GM19468 (cell line): Measurements from ENCODE around the gene C17orf75.

Source experiments
- ATAC-seq: cut with Tn5 transposase; IDR thresholded peaks from one replicate; pipeline ENCODE4 v1.9.1; 2021; ENCODE audit warnings: mild to moderate bottlenecking, moderate library complexity, moderate number of reproducible peaks; ENCODE audit not compliant: unreplicated experiment; ENCODE audit errors: extremely low read depth

Gene C17orf75

DNA sequence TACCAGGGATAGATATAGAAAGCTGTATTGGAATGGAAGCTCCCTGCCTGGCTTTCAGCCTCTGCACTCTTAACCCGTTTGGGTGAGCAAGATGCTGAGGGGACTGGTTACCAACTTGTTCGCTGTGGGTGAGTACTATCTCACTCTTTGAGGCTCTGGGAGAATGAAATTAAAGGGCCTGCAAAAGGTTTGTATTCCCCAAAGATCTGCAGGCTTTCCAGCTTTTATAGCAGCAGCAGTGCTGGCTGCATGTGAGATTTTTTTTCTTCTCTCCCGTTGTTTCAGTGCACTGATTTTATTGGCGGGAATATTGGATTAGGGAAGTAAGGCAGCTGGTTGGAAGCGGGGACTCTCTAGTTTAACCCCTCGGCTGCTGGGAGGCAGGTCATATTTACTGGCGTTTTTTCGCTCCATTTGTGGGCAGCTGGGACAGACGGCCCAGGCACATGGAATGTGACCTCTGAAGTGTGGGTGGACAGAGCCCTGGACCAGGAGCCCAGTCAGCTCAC lies 30.9 kb downstream of the C17orf75 start:
- ATAC-seq, result no peak

DNA sequence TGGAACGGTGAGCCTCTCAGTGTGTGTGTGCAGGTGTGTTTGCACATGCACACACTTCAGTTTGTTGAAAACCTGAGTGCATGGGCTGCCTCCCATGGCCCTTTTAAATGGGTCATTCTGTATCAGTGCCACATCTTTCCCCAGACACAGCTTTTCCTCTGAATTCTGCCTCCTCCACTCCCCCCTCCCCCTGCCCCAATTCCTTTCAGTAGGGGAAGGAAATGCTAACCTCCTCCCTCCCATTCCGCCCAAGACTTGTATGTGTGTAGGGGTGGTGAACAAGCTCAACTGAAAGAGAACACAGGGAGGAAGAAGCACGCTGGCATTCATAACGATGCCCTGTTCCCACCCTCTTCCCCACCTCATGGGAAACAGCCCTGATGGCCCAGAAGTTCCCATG lies 34.3 kb downstream of the C17orf75 start:
- no peak for ATAC-seq

DNA sequence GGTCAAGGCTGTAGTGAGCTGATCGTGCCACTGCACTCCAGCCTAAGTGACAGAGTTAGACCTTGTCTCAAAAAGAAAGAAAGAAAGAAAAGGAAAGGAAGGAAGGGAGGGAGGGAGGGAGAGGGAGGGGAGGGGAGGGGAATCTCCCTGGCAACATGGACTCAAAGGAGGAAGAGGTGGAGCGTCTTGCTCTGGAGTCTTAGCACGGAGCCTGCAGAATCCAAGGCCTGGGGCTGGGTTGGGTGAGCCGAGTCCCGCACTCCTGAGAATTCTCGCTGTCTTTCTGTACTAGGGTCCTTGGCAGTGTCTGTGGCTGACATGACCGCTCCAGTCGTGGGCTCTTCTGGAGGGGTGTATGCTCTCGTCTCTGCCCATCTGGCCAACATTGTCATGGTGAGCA lies 36.9 kb downstream of the C17orf75 start:
- ATAC-seq, result no peak

DNA sequence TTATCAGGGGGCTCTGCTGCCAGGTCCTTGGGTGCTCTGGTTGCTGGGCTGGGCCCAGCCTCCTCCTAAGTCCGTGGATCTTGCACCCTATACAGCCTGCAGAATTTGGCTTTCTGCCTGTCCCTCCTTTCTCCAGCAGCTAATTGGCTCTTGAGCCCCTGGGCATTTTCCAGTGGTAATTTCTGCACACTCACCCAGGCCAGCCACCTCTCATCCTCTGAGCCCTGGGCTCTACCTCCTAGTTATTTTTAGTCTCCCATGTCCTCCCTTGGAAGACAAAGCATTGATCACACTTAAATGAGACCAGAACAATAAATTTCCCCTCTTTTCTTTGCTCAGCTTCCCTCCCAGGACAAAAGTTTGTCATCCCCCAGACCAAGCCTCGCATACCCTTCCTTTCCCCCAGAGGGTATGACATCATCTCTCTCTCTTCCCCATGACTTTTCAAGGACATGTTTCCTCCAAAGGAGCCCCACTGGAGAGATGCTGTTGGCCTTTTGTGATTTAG lies 38.1 kb downstream of the C17orf75 start:
- ATAC-seq, result no peak

DNA sequence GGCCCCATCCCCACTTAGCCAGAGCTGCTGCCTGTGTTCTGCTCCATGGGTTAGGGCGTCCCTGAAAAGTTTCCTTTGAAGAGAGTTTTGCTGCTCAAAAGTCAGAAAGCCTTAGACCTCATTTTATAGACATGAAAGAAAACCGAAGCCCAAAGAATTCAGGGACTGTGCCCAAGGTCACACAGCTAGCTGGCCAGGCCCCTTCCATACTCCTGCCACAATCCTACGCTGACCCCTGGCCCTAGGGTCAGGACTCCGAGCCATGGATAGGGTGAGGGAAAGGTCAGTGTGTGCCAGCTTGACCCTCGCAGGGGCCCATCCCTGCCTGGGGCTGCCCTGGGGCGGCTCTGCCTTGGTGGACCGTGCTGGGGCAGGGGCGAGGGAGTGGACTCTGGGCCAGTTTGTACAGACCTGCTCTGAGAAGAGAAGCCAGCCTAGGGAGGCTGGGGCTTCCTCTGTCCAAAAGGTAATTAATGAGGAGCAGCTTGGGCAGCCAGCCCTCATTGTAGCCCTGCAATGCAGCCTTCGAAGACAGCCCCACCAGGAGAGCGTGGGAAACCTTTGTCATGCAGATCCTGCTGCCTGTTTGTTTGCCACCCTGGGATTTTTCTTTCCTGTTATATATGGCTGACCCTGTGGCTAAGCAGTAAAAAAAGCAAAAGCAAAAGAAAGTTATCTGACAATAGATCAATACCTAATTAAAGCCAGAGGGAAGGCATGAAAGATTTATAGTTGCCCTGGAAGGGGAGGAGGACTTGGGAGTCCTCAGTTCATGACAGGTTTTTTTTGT lies 38.9 kb downstream of the C17orf75 start:
- no peak for ATAC-seq

DNA sequence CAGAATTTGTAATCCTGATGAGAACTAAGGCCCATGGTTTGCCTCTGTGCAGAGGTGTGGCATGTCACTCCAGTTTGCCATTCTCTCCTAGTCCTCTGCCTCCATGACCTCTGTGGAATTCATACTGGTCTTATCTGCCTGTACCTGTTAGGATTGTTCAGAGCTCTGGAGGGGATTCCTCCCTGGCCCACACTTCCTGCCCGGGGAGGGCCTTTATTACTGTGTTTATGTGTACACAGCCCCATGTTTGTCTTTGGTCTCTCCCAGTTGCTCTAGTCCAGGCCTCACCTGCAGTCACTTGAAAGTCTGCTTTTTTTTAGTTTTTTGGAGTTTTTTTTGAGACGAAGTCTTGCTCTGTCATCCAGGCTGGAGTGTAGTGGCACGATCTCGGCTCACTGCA lies 39.9 kb downstream of the C17orf75 start:
- no peak for ATAC-seq

DNA sequence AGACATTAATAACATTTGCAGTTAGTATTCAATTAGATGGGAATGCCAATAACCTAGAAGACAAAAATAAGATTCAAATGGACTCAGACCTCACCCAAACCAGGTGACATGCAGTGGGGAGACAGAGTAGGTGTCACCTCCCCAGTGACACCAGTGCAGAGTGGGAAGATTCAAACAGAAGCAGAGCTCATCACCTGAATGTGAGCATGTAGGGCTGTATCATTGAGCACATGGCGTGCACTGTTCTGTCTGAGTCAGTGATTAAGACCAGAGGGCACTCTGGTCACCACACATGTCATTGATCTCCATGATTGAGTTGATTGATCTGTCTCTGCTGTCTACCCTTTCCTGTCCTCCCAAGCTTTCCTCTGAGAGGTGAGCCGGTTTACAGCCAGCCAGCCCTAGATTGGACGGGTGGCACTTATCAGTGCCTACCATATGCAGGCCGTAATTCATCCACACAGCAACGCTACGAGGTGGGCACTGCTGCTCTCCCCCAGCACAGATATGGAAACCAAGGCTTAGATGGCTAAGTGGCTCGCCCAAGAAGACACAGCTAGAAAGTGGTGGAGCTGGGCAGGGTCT lies 42.3 kb downstream of the C17orf75 start:
- no peak for ATAC-seq

DNA sequence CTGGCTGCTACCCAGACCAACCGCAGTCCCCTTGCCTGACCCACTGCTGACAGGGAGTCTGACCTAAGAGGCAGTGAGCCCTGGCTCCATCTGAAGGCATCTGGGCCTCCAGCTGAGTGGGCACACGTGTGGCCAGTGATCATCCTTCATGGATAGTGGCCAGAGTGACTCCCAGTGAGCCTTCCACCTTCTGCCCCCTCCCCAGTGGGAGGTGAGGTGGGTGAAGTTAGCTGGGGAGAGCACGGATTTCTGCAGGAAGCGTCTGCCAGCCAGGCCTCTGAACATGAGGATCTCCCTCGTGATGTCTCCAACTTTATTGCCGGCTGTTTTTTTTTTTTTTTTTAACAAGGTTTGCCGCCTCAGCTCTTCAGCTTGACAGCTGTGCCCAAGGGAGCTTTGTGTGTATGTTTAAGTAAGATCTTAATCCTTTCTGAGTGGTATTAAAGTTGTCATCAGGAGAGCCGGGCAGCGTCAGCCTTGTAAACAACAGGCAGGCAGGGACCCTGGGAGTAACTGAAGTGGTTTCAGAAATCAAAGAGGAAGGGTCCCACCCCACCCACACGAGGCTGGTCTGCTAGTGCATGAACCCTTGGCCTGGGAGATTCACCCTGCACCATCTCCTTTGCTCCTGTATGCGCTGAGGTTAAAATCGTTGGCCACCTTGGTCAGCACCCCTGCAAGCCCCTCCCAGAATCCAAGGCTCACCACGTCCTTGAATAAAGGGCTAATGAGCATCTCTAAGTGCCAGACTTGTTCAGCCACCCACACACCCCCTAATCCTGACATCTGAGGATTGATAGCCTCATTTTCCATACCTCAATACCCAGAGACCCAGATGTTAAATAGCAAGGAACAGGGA lies 43.0 kb downstream of the C17orf75 start:
- no peak for ATAC-seq

DNA sequence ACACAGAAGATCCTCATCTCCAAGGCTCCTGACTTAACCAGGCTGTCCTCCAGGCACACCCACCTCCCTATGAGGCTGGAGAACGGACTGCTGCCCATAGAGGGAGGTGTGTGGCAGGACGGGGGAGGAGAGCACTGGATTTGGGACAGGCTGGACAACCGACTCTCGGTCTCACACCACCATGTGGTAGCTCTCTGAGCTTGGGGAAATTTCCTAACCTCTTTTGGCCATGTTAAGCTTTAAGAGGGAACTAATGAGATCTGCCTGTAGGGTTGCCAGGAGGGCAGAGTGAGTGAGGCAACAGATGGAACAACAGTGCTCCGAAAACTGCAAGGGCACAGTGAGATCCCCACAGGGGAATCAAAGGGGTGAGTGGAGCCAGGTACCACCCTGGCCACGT lies 43.7 kb downstream of the C17orf75 start:
- ATAC-seq, result no peak

DNA sequence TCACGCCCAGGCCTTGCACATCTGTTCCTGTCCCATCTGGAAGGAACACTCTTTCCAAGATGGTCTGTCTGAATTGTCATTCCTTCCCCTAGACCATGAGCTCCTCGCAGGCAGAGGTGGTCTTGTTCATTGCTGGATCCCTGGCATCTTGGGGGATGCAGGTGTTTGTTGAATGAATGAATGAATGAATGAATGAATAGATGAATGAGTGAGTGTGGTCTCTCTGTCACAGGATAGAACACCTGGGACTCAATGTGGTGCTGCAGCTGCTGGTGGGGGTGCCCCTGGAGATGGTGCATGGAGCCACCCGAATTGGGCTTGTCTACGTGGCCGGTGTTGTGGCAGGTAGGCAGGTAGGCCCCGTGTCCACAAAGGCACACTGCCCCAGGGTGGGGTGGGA lies 44.1 kb downstream of the C17orf75 start:
- ATAC-seq, result no peak

DNA sequence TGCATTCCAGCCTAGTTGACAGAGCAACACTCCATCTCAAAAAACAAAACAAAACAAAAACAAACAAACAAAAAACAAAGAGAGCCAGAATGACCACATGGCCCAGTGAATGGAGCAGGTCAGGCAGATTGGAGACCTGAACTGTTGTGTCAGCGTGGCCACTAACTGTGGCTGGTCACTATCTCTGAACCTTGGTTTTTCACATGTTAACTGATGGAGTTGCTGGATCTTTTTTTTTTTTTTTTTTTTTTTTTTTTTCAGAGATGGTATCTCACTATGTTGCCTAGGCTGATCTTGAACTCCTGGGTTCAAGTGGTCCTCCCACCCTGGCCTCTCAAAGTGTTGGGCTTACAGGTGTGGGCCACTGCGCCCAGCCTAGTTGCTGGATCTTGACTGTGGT lies 44.5 kb downstream of the C17orf75 start:
- ATAC-seq, result no peak

DNA sequence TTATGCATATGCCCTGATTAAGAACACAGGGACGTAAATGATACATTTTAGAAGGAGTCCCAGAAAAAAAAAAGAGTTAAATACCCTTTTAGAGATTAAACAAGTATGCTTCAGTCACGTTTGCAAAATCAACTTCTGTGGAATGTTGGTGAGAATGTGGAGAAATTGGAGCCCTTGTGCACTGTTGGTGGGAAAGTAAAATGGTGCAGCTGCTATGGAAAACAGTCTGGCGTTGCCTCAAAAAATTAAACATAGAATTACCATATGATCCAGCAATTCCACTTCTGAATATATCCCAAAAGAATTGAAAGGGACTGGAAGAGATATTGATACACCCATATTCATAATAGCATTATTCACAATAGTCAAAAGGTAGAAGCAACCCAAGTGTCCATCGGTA lies 49.9 kb downstream of the C17orf75 start:
- ATAC-seq, result no peak

DNA sequence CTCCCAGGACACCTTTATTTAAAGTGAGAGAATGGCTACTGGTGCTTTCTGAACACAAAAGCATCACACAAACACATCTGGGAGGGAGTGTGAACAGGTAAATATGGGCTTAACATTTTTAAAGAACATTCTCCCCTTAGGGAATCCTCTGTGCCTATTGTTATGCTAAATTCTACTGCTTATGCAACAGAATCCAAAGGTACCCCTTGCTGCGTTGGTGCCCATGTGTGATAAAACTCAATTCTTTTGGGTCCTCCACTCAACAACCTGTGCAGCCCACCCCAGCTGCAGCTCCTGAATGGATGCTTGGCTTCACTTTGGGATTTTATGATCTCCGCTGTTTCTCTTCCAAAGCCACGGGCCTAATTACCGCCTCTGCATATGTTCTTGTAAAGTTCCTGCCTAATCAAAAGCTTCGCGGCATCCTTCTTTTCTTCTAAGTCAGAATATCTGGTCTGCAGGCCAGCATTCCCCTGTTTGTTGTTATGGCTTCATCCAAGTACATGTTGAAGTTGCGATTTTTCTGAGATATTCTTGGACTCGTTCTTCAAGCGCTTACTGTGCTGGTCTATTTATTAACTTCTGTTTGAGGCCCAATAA lies 52.4 kb downstream of the C17orf75 start:
- ATAC-seq, result no peak

DNA sequence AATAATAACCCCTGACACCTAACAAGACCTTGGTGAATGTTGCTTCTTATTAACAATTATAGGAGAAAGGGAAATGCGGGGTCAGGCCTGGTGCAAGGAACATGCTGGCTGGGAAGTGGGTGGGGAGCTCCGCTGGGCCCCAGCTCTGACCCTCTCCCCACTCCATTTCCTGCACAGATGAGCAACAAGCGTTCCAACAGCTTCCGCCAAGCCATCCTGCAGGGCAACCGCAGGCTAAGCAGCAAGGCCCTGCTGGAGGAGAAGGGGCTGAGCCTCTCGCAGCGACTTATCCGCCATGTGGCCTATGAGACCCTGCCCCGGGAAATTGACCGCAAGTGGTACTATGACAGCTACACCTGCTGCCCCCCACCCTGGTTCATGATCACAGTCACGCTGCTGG lies 53.4 kb downstream of the C17orf75 start:
- ATAC-seq, result no peak

DNA sequence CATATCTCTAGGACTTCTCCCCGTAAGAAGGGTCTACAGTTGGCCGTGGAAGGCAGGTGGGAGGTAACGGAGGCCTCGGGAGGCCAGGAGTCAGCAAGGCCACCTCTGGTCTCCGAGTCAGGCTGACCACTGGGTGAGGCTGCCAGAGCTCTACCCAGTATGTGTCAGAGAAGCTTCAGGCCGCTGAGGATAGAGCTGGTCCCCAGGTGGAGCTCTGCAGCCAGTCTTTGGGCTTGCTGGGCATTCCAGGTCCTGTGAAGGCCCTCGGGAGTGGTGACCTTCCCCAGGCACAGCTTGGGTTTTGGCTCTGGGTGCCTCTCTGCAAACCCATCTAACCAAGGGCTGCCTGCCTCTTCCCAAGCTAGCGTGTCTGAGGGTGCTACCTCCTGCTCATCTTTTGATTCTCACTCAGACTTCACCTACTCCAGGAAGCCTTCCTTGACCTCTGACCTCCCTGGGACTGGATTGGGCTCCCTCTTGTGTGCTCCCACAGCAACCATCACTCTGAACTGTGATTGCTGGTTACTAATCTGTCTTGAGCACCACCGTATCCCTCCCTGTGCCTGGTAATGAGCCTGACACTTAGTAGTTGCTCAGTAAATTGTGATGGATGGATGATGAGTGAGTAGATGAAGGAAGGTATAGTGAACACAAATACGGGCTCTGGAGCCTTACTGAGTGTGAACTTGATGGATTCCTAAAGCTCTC lies 54.0 kb downstream of the C17orf75 start:
- no peak for ATAC-seq

DNA sequence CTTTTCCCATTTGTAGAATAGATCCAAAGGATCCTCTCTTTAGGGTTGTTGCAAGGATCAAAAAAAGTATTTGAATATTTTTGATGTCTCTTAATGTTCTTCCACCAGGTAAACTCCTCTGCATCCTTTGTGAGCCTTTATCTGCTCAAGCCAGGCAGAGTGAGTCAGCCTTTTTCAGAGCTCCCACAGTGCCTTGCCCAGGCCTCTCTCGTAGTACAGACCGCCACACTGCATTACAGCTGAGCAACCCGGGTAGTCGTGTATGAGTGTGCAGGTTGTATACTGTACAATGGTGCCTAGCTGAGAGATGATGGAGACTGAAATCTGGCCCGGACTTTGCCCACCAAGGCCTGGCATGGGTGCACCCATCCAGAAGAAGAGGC lies 55.5 kb downstream of the C17orf75 start:
- ATAC-seq, result no peak

DNA sequence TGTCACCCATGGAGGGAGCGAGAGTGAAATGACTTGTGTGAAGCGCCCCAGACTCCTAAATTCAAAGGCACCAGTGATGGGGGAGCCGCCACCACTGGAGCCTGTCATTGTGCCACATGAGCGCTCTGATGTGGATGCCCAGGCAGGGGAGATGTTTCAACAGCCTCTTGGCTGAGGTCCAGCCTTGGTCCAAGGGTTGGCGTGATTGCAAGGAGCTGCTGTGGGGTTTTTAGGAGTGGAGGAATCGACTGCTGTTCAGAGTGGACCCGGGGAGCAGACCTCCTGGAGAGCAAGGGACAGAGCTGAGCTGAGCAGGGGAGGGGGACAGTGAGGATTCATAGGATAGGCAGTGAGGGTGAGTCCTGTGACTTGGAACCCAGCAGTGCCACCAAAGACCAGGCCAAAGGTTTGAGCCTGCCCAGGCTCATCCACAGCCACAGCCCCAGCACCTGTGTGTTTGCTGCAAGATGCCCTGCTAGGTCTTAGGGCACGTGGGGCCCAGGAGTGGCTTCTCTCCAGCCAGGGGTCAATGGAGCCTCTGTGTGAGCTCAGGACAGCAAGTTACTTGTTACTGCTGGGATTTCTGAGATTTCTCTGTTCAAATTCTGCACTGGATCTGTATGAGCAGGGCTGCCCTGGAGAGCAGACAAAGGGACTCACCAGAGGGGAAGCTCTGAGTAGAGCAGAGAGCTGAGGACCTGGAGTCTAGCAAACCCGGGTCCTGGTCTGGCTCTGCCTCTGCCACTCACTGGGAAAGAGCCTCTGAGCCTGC lies 56.0 kb downstream of the C17orf75 start:
- no peak for ATAC-seq

DNA sequence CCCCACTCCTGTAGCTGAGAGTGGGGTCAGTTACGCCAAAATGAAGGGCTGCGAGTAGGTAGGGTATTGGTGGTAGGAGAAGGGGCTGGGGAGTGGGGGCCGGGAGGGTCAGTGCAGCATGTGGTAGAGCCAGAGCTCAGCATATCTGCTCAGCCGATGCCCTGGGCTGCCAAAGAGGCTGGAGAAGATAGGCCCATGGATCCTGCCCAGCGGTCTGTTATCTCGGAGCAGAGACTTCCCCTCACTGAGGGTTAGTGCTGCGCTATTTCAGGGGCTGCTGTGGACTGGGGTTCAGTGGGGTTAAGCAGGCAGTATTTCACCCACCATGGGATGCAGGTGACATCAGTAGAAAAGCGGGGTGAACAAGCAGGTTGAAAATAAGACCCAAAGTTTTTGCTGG lies 56.7 kb downstream of the C17orf75 start:
- no peak for ATAC-seq

DNA sequence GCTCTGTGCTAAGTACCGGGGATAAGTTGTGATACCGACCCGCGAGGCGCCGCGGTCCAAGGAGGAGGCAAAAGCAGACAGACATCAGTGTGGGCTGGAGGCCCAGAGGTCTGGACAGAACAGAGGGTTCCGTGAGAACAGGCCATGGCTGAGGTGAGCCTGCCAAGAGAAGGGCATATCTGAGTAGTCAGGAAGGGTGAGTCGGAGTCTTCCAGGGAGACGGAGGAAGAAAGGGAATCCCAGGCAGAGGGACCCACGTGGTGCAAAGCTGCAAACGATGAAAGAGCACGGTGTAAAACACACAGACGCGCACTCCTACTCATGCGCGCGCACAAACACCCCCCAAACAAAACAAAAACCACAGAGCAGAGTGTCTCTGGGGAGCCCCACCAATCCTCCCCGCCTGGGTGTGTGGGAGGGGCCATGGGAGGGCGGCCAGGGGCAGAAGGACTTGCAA lies 58.2 kb downstream of the C17orf75 start:
- ATAC-seq, result no peak
